ENCODE data around the gene ETFA.

Gene ETFA

DNA sequence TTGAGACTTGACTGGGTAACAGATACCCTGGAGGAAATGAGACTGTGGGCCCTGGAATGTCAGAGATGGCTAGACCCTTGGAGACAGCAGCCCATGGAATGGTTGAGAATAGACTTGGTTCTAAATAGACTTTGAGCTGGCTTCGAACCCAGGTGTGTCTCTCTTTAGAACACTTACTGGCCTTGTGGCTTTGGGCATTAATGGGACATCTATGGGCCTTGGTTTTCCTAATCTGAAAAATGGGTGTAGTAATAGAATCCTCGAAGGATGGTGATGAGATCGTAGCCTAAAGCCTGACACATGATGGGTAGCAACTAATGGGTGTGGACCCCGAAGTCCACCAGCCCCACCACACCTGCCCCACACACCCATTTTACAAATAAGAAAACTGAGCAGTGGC, 132.2 kb downstream of the ETFA start:
- in situ Hi-C loops (cut with HindIII; ENCODE audit: low sequenced_read_pairs), result no loop called here

DNA sequence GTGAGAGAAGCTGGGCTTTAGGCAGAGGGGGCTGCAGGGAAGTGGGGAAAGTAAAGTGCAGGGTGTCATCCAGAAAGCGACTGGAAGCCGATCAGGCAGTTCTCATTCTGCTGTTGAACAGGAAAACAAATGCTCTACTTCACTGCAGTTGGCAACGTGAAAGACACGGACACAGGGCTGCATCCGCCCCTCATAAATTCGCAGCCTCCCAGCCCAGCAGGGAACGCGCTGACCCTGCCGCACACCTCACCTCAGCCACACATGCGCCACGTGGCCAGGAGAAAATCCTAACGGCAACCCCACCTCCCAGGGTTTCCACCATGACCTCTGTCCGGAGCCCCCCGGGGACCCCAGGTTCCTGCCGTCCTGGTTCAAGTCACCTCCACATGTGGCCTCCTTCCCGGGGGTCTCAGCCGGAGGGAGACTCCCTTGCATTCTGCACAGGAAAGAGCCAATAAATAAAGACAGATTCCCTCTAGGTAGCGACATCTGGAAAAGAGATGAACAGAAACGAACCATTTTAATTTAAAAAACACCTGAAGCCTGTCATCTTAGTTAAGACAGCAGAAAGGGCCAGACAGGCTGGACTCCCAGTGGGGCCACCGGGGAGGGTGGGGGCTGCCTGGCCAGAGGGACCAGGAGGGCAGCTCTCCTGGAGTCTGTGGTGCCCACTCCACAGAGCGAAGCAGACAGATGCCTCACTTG, 132.8 kb downstream of the ETFA start:
- in situ Hi-C loops (cut with HindIII; ENCODE audit: low sequenced_read_pairs), result no loop called here

DNA sequence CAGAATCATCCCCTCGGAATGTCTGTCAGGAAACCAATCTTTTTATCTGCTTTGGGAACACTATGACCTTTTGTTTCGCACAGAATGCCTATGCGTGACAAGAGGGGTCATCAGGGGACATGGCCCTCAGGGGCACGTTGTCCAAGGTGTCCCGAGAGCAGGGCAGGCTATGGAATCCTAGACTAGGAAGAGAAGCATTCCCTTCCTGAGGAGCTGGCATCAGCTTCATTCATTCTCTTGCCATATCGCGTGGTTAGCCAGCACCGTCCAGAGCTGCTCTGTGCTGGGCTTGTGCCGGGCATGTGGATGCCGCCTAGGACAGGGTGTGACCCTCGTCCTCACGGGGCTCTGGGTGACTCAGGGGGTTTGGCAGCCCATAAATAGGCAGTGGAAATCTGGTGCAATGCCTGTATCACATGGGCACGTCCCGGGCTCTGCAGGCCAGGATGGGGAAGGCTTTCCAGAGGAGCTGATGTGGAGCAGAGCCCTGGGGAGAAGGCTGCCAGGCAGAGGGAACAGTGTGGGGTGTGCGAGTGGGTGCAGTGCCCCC, 133.7 kb downstream of the ETFA start:
- in situ Hi-C loops (cut with HindIII; ENCODE audit: low sequenced_read_pairs), result no loop called here

DNA sequence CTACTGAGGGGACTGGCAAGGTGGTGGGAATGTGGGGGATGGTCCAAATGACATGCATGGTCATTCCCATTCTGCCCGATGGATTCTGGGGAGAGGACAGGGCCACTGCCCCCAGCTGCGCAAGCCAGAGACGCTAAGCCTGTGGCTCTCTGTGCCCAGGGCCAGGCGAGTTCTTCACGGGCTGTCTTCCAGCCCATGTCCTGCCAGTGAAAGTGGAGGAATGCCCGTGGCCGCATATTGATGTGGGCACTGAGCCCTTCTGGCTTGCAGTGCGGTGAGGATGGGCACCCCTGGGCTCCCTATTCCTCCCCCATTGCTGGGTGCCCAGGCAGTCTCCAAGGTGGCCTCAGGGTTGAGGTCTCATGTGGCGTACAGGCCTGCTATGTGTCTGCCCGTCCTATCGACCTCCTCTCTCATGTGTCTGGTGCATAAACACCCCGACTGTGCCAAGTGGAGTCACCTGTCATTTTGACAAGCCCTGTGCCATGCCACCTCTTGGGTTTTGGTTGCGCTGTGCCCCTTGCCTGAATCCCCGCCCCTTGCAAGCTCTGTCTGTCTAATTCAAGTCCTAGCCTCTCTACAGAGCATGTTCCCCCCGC, 134.7 kb downstream of the ETFA start:
- in situ Hi-C loops (cut with HindIII; ENCODE audit: low sequenced_read_pairs), result no loop called here

DNA sequence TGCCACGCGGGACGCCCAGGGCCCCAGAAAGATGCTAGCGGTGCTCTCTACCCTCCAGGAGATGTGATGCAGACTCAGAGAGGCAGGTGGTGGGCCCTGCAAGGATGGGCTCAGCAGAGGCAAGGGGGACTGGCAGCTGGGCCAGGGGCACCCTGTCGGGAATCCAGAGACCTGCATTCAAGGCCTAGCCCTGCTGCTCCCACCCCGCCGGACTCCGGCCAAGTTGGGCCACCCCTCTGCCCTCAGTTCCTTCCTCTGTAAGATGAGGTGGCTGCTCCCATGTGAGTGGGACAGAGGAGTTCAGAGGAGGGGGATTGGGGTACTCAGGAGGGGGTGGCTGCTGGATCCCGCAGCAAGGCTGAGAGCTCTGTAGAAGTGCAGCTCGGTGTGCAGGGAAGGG, 135.2 kb downstream of the ETFA start:
- in situ Hi-C loops (cut with HindIII; ENCODE audit: low sequenced_read_pairs), result no loop called here

DNA sequence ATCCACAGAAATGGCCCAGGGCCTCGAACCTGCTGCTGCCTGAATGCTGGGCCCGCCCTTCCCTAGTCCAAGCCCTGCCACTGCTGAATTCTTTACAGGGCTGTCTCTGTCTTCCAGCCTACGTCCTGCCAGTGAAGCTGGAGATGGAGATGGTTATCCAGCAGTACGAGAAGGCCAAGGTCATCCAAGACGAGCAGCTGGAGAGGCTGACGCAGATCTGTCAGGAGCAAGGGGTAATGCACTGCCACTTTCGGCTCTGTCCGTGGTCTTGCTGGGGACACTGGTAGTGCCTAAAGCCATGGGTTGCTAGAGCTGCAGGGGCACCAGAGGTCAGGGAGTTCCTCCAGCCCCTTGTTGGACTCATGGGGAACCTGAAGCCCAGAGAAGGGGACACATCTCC, 135.8 kb downstream of the ETFA start:
- in situ Hi-C loops (cut with HindIII; ENCODE audit: low sequenced_read_pairs), result no loop called here

DNA sequence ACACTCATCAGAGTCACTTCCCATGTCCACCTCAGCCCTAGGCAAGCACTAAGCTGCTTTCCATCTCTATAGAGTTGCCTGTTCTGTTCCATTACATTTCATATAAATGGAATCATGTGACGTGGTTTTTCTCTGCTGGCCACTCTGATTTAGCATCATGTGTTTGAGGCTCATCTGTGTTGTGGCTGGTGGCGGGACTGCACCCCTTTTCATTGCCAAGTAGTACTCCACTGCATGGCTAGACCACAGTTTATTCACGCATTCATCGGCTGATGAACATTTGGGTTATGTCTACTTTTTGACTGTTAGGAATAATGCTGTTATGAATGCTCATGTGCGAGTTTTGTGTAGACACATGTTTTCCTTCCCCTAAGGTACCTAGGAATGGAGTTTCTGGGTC, 136.6 kb downstream of the ETFA start:
- in situ Hi-C loops (cut with HindIII; ENCODE audit: low sequenced_read_pairs), result no loop called here

DNA sequence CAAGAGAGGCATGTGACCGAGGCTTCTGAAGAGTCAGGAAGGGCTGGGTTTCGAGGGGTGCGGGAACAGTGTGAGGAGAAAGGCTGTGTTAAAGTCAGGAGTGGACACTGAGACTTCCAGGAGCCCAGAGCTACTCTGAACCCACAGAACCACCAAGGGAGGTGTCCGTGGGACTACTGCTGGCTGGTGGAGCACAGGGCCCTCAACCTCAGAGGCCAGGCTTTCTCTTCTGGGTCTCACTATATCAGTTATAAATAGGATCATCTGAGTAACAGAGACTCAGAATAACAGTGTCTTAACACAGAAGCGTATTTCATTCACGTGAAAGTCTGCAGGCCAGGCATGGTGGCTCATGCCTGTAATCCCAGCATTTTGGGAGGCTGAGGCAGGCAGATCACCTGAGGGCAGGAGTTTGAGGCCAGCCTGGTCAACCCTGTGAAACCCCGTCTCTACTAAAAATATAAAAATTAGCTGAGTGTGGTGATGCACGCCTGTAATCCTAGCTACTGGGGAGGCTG, 137.9 kb downstream of the ETFA start:
- in situ Hi-C loops (cut with HindIII; ENCODE audit: low sequenced_read_pairs), result no loop called here

DNA sequence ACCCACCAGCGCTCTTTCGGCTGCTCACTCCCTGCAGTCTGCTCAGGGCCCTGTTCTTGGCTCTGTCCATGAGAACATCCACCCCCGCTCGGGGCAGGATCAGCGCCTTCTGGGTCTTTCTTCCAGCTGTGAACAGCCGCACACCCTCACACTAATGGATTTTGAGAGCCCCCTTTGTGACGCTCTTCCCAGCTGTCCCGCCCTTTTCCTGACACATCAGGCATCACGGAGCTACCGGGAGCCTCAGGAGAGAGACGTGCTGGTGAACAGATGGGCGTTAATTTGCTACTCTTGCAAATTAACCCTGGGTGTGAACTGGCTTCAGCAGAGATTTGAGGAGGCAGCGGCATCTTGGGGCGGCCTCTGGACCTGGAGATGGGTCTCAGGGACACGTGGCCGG, 138.5 kb downstream of the ETFA start:
- in situ Hi-C loops (cut with HindIII; ENCODE audit: low sequenced_read_pairs), result no loop called here

DNA sequence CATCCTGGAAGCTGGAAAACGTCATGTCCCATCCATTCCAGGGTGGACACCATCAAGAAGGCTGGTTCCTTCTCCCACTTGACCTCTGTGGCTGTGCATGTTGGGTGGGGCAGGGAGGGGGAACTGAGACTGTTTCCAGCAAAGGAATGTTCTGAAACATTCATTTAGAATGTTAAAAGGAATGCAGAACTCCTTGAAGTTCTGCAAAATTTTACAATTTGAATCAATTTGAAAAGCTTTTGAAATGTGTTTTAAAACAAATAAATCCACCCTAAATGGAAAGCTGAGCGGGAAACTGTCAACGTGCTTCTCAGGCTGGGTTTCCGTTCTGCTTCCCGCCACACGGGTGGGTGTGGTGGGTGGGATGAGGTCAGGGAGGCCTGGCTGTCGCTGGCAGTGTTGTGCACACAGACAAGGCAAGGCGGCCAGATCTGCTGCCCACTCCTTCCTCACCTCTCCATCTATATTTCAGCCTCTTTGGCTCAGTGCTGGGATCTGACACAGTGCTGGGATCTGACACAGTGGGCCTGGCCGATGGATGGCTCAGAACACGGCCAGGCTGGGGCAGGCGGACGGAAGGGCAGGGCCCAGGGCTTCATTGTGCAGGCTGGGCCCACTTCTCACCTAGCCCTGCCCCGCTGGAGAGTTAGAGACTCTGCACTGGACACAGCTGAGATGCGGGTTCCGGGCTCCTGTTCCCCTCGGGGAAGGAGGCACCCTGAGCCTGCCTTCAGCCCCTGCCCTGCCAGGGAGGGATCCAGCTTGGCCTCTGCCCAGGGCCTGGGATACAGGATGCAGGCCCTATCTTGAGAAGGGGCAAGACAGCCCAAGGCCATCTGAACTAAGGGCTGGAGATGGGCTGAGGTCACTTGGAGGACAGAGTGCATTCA, 141.1 kb downstream of the ETFA start:
- in situ Hi-C loops (cut with HindIII; ENCODE audit: low sequenced_read_pairs), result no loop called here

DNA sequence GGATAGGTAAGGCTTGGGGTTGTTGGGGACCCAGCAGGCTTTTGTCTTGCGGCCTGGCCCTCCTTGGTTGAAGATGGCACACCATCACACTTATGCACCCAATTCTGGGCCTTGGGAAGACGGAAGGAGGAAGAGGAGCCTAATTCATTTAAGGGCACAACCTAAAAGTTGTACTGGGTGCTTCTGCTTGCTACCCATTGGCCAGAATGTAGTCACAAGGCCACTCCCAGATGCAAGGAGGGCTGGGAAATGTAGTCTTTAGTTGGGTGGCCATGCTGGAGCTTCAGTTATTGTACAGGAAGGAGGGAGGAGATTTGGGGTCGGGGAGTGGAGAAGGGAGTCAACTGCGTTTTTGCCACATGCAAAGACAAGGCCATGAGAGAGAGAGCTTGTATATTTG, 142.3 kb downstream of the ETFA start:
- in situ Hi-C loops (cut with HindIII; ENCODE audit: low sequenced_read_pairs), result no loop called here

DNA sequence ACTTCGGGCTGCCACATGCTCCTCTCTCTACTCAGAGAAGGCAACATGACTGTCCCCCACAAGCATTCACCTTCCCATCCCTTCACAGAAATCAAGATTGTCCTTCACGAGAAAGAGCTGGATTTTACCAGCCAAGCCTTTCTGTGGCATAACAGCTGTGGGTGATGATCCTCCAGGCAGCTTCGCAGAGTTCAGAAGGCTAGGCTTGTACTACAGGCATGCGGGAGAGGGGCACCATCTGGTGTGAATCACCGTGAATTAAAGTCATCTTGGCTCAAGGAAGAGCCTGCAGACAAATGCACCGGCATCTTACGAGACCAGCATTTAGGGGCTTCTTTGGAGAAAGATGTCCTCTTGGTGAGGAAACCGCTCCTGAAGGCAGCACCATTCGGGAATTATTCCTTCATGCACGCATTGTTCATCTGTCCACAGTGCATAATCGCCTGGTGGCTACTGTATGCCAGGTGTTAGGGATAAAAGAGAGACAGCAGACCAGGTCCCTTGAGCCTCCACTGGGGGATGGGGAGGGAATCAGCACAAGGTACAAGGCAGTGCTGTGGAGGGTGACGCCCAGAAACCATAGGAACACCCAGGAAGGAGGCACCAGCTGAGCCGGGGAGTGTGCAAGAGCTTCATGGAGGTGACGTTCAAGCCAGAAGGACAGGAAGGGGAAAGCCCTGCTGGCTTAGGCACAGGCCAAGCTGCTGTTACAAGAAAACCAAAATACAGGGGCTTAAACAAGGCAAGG, 142.9 kb downstream of the ETFA start:
- in situ Hi-C loops (cut with HindIII; ENCODE audit: low sequenced_read_pairs), result no loop called here

DNA sequence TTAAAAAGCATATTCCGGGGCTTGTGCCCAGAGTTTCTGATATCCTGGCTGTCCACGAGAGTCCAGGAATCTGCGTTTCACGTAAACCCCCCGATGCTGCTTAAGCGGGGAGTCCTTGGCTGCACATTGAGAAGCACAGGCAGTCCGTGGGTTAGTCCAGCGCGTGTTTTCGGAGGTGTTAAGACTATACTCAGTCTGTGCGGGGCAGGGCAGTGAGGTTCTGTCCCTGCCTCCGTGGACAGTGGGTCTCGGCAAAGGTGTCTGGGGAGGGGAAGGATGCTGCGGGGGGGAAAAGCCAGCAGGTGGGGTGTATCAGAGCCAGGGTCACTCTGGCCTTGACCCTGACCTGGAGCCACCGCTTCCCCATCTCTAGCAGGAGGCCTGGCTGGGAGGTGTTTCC, 145.3 kb downstream of the ETFA start:
- in situ Hi-C loops (cut with HindIII; ENCODE audit: low sequenced_read_pairs), result no loop called here

Measured in DLD1 (cell line).